NCI-H128 (cell line): ENCODE results near the gene DNPEP.
A peak's percentile ranks its signal among the peaks of the same experiment; 100 is the strongest.

ENCODE experiments used
- DNase-seq: peaks from one replicate; lab custom pipeline; 2025; ENCODE audit not compliant: unreplicated experiment; lab: John Stamatoyannopoulos, UW

DNPEP gene

DNA sequence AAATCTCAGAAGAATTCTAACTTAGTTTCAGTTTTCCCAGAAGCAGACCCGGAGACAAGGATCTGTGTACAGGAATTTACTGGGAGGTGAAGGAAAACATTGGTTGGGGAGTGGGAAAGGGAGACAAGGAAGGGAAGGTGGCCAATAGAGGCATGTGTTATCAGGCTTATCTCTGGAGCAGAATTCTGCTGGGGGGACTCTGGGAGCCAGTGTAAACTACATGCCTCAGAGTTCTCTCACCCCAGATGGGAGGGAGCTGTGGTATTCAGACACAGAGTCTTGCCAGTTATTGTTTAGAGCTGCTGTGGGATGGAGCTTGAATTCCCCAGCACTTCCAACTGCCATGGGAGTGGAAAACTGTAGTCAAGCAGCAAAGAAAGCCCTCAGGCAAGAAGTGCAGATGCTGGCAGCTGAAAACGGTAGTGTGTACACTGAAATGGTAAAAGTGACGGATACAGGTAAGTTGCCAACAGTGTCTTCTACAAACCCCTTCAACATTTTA lies 19.0 kb downstream of the DNPEP start:
- no peak for DNase-seq

DNA sequence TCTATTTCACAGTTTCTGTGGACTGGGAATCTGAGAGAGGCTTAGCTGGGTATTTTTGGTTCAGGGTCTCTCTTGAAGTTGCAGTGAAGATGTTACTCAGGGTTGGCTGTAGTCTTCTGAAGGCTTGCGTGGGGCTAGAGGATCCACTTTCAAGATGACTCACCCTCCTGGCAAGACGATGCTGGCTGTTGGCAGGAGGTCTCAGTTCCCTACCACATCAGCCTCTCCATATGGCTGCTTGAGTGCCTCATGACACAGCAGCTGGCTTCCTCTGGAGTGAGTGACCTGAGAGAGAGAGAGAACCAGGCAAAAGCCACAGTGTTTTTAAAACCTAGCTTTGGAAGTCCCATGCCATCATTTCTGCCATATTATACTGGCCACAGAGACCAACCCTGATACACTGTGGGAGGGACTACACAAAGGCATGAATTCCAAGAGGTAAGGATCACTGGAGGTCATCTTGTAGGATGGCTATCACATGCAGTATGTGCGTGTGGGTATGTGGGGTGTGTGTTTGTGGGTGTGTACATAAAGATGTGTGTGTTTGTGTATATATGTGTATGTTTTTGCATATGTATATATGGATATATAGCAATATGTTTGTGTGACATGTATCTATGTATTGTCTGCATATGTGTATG lies 25.1 kb downstream of the DNPEP start:
- DNase-seq, result no peak

DNA sequence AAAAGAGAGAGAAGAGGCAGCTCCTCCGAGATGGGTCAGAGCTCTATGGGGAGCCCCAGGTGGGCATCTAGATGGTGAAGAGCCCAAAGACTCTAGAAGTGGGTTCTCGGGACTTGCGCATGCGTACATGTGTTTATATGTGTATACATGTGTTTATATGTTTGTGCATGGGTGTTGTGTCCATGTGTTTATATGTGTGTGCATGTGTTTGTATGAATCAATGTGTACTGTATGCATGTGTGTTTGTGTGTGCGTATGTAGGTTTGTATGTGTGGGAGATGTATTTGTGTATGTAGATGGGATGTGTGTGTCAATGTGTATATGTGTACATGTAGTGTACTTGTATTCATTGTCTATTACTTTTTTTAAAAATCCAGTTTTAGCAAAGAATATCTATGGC lies 25.6 kb downstream of the DNPEP start:
- no peak for DNase-seq

DNA sequence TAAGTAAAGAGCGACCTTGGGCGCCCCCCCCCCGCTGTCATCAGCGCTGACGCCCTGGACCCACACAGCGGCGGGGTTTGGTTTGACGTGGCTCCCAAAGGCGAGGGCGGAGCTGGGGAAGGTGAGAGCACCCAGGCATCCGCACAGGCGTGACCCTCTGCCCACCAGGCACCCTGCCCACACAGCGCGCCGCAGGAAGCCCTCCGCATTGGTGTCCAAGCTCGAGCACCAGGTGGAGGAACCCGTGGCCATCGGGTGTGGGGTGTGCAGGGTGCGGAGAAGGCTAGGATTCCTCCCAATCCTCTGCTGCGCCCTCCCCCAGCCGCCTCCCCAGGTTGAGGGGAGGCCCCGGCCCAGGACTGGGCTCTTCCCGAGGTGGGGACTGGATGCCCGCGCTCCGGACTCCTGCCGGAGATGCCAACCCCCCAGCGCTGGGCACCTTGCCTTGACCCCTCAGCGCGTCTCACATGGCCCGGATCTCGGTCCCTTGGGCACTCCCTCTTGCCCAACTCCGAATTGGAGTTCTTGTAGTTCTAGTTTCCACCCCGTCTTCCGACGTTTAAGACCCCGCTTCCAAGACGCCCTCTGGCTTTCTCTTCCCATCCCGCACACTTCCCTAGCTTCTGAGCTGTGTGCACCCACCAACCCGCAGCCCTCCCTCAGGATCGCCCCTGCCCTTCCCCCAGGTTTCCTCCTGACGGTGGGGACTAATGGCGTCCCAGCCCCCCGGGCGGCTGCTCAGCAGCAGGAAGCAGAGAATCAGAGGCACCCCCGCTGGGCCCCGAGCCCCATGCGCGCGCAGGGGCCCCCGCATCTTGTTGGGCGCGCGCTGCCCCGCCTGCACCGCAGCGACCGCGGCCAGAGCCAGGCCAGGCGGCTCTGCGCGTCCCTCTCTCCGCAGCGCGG lies 29.3 kb downstream of the DNPEP start:
- no peak for DNase-seq

DNA sequence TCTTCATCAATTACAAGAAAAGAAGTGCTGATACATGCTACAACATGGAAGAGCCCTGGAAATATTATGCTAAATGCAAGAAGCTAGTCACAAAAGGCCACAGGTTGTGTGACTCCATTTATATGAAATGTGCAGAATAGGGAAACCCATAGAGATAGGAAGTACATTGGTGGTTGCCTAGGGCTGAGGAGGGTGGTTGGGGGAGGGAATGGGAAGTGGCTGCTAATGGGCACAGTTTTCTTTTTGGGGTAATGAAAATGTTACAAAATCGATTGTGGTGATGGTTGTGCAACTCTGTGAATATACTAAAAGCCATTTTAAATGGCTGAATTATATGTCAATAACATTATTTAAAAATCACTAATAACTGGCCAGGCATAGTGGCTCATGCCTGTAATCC lies 30.9 kb downstream of the DNPEP start:
- no peak for DNase-seq

DNA sequence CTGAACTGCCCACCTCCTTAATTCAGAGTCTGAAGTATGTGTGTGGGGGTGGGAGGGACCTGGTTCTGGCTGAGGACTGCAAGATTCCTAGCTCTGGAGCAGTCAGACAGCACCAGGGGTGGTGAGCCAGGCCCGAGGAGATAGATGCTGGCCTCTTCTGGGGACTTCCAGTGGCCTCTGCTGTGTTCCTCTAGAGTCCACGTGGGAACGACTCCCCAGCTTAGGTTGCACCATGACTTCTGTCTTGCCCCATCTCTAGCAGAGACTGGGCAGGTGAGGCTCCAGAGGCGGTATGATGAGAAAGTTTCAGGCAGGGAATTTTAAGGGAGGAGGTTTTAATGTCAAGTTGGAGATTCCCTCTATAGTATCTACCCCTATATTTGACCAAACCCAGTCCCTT lies 33.1 kb downstream of the DNPEP start:
- DNase-seq, result no peak

DNA sequence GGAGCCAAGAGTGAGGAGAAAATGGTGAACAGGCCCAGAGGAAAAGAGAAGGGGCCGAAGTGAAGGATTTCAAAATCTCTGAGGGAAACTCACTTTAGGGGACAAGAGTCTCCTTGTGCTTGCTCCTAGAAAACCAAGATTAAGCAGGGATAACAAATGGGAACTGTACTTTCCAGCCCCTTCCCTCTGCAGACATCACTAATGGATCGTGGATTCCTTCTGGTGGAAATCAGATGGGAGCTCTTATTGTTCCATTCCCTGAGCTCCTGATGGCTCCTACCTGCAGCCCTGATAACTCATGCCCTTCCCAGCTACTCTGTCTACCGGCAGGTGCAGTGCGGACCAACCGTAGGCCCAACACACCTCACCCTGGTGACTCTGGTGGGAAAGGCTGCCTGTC lies 34.6 kb downstream of the DNPEP start:
- no peak for DNase-seq

DNA sequence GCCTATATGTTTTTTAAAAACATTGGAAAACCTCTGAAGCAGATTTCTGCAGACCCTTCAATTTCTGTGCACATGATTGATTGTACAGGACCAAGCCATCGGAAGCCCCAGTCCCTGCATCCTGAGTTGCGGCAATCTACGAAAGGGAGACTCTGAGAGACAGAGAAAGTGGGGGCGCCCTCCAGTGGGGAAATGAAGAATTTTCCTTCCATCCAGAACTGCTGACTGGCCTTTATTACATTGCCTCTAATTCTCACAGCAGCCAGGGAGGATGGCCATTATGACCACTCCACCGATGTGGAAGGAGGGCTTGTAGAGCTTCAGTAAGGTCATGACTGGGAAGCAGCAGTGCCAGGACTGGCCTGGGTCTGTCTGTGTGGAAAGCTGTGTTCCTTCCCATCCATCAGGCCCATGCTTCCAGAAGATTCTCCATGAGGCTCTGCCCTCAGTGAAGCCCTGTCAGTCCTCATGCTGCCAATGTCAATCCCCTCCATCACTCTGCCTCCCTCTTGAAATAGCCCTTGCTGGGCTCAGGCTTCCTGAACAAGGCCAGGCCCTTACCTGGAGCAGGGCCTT lies 35.2 kb downstream of the DNPEP start:
- peak; percentile 38 for DNase-seq

DNA sequence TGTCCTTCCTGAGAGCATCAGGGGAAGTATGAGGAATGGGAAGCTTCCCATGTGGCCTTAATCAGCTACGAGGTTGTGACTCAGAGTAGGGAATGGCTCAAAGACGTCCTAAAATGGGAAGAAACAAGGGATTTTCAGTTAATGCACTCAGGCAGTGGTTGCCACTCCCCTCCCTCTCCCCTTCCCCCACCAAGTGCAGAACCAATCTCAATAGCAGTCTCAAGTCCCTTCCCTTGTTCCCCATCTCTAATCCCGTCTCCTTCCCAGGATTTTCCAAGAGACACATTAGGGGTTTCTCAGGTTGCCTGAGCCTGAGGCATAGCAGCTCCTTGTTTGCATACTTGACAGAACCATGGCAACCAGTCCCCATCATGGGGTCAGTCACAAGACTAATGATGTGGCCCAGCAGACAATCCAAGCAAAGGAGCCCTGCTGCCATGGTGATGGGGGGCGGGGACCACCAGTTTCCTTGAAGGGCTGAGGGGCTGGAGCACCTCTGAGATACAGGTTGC lies 36.9 kb downstream of the DNPEP start:
- no peak for DNase-seq

DNA sequence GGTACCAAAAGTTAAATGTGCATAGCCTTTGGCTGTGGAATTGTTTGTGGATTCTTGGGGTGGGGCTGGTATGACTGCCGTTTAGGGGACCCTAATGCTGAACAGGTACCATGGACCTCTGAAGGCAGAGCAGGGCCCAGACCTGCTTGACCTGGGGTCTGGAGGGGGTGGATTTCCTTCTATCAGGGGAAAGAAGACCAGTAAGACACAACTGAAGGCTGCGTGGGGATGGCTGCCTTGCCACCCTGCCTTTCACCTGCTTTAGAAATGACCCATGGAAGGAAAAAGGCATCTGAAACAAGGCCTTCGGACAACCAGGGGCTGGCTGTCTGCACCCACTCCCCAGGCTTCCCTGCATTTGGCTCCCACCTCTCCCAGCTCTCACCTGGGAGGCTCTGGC lies 37.5 kb downstream of the DNPEP start:
- DNase-seq, result no peak

DNA sequence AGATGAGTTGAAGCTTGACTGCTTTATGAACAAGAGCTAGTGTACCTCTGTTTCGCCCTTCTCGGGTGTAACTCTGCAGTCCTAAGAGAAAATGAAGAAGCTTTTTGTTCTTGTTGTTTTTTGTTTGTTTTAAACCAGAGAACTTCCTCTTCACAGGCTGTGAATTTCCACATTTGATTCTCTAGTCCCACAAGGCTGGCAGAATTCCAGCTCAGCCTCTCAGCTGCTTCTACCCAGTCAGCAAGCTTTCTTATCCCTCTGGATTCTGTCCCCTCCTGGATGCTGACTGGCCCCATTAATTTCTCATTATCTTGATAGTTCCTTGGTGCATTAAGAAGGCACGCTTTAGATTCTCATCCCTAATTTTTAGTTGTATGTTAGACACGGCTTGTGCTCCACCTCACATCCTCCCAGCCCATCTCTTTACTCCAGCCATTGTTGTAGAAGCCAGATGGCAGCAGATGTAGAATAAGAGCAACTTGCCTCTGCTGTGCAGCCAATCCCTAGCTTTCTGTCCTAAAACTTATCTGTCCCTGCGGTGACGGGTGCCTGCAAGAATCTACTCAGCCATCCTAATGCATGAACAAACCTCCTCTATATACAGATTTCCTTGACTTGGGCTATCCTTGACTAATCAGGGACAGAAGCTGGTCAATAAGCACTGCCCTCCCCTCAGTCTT lies 42.8 kb downstream of the DNPEP start:
- no peak for DNase-seq

DNA sequence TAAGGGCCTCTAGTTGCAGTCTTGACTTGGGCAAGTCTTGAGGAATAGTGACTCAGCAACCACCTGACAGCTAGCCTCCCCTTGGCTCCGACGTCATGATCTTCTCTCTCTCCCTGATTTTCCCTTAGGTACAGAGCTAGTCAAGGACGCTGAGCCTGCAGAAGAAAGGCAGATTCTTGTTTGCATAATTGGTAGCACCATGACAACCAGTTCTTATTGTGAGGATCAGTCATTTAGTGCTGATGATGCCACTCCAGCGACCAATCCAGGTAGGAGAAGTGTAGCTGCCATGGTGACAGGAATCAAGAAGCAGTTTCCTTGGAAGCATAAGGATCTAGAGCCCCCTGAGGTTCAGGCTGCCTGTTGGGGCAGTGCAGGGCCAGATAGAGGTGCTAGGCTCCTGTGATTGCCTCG lies 52.3 kb downstream of the DNPEP start:
- no peak for DNase-seq

DNA sequence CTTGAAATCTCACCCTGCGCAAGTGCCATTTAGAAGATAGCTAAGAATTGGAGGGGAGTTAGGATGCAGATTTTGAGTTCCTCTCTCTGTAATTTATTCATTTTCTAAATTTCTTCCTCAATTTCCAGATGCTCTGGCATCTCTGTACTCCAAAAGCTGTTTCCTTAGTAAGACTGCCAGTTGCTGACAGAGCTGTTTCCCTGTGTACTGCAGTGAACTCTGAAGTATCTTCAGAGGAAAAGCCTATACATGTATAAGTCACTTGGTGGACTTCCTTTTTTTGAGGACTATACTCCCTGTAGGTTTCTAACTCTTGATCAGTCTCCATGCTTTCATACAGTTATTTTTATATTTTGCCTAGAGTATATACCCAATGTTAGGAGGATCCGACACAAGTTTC lies 53.6 kb downstream of the DNPEP start:
- DNase-seq, result no peak

DNA sequence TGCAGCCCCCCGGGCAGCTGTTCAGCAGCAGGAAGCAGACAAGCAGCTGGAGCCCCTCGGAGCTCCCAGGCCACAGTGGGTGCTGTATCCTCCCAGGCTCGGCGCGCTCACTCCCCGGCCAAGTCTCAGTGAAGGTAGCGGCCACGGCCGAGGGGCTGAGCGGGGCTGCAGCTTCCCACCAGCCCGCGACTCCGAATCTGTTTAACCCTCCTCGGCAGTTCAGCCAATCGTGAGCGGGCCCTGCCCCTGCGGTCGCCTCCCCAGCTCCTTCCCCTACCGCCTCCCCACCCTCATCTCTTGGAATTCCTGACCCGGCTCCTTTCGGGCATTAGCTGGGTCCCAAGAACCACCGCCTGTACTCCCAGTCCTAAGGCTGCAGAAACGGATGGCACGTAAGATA lies 55.2 kb downstream of the DNPEP start, which contains the start of gene RESP18:
Gene RESP18 (minus strand): TSS at position 203 of the 400 bp plus-strand sequence.
- DNase-seq, result no peak

DNA sequence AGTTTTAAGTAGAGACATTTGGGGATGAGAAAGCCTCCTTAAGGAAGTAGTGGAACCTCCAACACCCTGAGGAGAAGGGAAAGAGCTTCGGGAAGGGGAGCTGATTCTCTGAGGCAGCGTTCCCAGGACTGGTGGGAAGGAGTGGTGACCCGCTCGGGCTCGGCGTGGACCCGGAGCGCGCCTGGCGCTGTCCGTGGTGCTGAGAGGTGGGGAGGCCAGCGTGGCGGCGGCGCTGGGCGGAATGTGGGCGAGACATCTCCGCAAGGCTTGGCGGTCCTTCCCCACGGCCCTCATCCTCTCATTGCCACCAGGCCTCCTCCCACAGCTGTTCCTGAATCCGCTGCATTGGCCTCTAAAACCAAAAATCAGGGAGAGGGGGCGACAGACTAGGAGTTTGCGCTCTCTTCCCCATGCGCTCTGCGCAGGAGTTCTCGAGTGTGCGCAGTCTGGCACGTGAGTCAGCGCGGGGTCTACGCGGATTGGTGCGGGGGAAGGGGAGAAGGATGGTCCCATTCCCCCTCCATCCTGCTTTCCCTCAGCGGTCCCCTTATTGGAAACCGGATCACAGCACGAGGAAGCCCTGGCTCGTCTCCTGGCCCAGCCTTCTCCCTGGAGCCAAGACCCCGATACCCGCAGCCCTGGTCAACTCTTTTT lies 56.0 kb downstream of the DNPEP start:
- no peak for DNase-seq

DNA sequence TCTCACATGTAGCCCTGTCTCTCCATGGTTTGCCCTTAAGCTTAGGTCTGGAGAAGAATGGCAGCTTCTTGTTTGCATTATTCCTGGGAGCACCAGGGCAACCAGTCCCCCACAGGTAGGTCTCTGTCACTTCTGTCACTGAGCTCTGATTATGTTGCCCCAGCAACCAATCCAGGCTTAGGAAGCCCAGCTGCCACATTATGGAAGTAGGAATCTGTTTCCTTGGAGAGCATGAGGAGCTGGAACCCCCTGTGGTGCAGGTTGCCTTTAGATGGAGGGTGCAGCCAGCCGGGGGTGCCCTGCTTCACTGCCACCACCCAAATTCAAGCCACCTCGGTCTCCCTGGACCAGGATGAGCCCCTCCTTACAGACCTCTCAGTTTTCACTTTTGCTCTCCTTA lies 60.0 kb downstream of the DNPEP start:
- DNase-seq, result no peak

DNA sequence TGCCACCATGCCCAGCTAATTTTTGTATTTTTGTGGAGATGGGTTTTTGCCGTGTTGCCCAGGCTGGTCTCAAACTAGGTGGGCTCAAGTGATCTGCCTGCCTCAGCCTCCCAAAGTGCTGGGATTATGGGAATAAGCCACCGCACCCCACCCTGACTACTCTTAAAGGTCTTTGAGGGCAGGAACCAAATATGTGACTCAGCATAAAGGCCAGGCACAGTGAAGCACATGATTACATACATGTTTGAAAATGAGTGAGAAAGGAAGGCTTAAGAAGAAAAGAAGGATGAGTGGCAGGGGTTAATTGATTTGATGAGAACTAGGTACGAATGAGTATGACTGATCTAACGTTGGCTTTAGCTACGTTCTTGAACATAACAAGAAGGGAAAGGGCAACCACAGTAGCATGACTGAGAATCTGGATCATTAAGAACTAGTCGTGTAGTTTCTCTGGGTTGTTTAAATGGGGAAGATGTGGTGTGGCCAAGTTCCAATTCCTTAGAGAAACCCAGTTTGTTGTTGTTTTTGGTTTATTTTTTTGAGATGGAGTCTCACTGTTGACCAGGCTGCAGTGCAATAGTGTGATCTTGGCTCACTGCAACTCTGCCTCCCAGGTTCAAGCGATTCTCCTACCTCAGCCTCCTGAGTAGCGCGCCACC lies 61.9 kb downstream of the DNPEP start:
- no peak for DNase-seq

DNA sequence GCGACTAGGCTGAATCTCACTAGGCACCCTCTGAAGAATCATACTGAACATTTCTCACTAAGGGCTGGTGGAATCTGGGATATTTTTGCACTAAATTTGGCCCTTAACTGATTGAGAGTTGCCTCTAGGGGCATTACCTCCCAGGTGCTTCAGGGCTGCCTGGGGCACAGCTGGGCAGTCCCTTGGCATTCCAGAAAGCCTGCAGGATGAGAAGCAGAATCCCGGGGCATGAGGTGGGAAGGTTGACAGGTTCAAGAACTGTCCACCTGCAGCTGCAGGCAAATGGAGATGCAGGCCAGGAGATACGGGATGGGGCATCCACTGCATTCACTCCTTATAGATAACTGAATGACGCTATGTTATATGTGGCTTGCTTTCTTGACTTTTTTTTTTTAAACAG lies 62.6 kb downstream of the DNPEP start:
- no peak for DNase-seq

DNA sequence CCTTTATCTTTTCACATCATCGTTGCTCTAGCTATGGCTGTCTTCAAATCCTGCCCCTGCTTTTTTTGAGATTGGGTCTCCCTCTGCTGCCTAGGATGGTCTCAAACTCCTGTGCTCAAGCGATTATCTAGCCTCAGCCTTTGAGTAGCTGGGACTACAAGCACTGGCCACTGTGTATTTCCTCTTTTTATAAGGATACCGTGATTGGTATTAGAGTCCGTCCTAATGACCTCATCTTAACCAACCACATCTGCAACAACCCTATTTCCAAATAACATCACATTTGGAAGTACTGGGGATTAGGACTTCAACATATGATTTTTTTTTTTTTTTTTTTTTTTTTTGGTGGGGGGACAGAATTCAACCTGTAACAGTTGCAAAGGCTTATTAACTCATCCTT lies 64.3 kb downstream of the DNPEP start:
- no peak for DNase-seq
